ENCODE results near the gene SGTA. TPM values are rescaled to one million over a fixed set of nuclear protein-coding genes. Genes with fewer than 3 reads are reported as not detected.

The SGTA gene
- total RNA-seq, 1 donor from 2014 or later, result 49.1 TPM

DNA sequence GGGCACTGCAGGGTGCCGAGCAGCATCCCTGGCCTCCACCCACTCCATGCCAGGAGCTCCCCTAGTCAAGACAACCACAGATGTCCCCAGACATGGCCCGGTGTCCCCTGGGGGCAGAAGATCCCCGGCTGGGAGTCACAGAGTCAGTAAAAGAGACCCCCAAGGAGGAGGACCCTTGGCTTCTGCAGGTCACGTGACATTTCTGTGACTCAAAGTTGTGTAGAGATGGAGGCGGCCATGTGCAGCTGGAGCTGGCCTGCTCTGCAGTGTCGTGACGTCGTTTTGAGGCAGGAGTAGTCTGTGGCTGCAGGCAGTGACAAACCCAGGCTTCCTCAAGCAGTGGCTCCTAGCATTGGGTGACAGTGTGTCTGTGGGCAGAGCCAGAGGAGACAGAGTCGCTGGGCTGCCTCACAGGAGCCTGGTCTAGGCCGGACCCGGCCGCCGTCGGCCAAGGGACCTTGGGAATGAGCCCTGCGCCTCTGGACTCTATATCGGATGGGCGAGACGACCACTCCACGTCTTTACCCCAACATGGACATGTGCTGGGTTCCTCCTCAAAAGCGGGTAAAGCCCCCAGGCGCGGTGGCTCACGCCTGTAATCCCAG, 54.2 kb downstream of the SGTA start:
- no peak for DNase-seq (ENCODE audit: low read depth, low spot score)

DNA sequence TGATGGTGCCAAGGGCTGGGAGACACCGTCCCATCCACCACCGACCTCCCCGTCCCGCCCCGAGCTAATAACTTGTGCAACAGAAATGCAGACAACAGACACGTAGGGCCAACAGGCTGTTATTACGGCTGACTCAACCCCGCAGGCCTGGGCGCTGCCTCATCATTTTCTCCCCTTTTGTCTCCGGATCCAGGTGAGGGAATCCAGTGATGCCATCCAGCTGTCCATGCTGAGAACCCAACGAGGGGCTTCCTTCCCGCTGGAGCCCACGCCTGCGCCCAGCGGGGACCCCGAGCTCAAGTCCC, 55.5 kb downstream of the SGTA start:
- DNase-seq (ENCODE audit: low read depth, low spot score), result no peak

DNA sequence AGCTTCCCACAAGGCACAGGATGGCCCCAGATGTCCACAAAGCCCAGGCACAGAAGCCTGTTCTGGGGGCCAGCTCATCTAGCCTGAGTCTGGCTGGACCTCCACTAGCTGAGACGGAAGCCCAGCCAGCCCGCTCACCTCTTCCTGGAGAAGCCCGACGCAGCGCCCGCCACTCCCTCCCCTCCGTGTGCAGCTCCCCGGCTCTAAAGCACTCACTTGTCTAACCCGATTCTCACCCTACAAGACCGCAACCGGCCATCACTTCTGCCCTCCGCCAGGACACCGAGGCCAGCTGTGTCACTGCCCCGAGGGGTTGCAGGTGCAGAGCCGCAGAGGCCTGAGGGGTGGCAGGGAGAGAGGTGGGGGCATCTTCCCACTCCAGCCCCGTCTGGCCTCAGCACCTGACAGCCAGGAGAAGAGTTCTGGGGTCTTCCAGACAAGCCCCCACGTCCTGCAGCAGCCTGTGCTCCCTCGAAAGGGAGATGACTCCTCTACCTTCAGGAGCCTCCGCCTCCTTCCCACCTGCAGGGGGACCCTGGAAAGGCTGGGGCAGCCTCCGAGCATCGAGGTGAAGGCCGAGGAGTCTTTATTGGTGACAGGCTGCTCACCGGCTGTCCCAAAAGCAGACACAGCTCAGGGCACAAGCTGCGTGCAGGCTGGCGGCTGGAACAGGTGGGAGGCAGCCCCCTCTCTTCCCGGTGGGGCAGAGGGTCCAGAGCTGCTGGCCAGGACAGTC, 56.0 kb downstream of the SGTA start:
- no peak for DNase-seq (ENCODE audit: low read depth, low spot score)

DNA sequence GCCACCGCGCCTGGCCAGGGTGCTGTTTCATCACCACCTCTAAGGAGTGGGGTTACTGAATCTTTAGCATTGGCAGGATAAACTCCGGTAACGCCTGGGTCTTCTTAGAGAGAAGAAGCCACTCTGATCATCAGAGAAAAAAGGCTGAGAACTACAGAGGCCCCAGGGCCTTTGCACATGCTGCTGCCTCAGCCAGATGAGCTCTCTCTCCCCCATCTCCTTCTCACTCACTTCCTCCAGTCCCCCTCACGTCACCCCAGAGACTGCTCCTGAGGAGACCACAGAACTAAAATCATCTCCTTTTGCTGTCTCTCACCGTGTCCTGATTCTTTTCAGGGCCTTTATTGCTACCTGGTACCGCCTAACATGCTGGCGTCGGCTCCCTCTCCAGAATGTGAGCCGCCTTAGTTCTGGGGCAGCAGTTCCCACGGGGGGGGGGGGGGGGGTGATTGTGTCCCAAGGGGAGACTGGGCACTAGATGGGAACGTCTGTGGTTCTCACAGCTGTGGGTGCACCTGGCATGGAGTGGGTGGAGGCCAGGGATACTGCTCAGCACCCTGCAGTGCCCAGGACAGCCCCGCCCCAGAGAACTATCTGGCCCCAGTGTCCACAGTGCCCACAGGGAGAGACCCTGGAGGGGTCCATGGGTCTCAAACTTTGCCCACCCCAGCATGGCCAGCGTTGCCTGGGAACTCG, 56.8 kb downstream of the SGTA start:
- no peak for DNase-seq (ENCODE audit: low read depth, low spot score)

DNA sequence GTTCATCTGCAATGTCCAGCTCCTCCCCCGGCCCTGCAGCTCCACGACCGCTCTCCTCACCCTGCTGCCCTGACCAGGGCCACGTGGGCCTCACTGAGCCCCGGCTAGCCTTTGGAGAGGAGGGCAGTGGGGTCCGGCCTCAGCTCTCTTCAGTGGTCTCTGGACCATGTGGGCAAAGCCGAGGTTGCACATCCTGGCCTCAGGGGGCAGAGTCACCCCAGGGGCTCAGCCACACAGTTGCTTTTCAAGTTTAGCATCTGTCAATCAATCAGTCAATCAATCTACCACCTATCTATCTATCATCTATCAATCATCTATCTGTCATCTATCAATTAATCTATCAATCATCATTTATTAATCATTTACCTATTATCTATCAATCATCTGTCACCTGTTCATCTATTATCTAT, 58.9 kb downstream of the SGTA start:
- no peak for DNase-seq (ENCODE audit: low read depth, low spot score)

DNA sequence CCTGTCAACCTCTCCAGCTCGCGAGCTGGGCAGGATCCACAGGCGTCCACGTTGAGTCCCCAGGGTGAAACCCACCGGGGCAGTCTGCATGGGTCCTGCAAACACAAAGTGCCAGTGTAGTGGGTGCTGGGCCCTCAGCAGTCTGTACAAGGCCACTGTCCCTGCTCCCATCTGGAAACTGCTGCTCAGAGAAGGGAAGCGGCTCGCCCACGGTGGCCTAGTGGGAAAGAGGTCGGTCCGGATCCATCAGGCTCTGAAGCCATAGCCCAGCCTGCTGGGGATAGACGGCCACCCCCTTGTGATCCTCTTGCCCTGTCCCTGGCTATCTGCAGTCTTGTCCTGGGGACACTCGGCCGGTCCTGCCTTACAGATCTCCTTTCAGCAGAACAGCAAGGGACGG, 59.3 kb downstream of the SGTA start:
- no peak for DNase-seq (ENCODE audit: low read depth, low spot score)

DNA sequence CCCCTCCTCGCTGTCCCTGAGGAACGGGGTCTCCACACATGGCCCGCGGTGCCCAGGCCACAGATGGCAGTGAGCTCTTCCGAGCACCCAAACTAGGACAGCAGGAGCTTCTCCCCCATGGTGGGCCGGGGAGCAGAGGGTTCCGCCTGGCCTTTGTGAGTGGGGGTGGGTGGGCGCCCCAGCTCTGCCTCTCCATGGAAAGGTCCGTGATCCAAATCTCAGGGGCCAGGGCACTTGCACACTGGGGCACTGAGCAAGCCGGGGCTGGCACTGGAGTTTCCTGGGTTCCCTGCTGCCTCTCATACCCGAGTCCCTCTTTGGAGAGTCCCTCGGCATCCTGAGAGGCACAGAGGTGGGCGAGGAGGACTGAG, 59.7 kb downstream of the SGTA start:
- no peak for DNase-seq (ENCODE audit: low read depth, low spot score)

DNA sequence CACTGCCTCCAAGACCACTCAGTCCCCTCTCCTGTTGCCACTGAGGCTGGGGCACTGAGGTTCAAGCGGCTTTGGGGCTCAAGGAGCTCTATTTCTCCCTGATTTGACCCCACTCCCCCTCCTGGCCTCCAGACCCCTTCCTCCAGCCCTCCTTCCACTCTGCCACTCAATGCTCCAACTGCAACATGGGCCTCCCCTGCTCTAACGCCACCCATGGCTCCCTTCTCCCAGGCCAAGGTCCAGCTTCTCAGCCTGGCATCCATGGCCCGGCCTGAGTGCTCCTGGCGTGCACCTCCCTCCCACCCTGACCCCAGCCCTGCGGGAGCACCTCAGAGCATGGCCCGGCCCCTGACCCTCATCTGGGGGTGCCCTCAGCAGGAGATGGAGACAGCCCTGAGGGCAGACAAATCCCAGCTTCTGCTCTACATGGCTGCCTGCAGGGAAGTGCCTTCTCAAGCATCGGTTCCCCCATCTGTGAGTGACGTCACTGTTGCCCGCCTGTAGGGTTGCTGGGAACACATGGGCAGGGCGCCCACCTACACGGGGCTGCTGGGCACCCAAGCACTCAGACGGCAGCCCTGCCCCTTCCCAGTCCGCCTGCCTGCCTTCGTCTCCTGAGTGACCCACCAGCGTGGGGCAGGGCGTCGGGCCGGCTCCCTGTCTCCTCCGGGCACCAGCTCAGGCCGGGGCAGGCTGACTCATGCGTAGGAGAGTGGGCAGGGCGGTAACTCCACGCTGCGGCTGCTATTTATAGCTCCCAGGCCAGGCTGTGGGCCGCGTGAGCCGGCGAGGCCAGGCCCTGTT, 60.3 kb downstream of the SGTA start:
- no peak for DNase-seq (ENCODE audit: low read depth, low spot score)

DNA sequence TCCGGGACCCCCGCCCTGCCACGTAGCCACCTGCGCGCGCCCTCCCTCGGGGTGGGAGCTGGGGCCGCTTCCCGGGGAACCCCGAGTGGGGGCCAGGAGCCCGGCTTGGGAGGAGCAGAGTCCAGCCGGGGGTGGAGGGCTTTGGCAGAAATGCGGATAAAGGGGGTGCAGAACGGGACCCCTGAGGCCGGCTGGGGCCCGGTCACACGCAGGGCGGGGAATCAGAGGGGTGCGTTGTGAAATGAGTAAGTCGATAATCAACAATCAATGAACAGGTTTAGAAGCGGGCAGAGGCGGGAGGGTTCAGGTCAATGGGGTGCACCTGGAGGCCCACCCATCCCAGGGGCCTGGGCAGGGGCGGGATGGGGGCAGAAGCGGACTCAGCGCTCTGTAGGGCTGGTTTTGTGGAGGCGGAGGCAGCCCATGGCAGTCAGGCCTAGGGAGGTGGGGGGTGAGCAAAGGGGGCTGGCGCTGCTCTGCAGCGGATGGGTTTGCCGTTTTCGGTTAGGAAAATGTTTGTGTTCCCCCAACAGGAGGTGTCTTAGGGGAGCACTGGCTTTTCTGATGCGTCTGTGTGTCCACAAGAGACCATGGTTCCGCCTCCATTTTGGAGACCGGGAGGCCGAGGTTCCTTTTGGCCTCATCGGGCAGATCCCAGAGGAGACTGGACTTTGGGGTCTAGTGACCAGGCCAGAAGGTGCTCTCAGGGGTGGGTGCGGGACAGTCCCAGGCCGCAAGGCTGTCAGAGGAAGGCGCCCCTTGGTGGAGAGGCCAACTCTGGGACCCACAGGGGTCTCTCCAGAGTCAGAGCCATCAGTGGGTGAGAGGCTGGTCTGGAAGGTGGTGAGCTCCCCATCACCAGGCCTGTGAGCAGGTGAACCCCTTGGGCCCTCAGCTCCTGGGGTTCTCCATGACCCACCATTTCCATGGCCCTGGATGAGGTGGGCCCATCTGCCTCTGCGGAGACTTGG, 61.2 kb downstream of the SGTA start:
- DNase-seq (ENCODE audit: low read depth, low spot score), result no peak

DNA sequence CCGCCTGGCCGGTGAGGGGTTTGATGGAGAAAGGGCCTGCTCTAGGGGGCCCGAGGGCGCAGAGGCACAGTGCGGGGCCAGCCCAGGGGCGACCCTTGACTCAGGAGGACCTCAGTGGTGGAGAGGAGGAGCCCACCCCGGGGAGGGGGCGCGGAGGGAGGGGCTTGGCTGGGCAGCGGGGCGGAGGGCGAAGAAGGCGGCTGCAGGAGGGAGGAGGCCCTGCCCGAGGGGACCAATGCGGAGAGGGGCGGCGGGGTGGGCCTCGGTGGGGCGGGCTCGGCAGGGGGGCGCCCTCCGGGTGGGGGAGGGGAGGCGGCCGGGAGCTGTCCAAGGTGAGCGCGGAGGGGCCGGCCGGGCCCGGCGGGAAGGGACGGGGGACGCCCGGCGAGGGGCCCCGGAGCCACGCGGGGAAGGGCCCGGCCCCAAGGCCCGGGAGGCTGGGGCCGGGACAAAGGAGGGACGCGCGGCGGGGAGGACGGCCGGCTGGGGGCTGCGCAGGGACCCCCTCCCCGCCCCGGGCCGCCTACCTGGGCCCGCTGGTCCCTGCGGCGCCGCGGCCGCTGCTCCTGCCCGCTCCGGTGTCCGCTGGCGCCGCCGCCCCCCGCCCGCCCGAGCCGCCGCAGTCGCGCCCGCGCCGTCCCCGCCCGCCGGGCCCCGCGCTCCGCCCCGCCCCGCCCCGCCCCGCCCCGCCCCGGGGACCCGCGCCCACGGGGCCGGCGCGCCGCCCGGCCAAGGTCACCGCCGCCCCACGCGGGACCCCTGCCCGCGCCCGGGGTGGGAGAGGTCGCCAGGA, 62.1 kb downstream of the SGTA start, which contains the start of gene DIRAS1:
TSS of gene DIRAS1 (minus strand) at position 596 of the 793 bp plus-strand sequence. CDS start 3,566 bp downstream, outside the sequence.
- DNase-seq (ENCODE audit: low read depth, low spot score), result no peak

DNA sequence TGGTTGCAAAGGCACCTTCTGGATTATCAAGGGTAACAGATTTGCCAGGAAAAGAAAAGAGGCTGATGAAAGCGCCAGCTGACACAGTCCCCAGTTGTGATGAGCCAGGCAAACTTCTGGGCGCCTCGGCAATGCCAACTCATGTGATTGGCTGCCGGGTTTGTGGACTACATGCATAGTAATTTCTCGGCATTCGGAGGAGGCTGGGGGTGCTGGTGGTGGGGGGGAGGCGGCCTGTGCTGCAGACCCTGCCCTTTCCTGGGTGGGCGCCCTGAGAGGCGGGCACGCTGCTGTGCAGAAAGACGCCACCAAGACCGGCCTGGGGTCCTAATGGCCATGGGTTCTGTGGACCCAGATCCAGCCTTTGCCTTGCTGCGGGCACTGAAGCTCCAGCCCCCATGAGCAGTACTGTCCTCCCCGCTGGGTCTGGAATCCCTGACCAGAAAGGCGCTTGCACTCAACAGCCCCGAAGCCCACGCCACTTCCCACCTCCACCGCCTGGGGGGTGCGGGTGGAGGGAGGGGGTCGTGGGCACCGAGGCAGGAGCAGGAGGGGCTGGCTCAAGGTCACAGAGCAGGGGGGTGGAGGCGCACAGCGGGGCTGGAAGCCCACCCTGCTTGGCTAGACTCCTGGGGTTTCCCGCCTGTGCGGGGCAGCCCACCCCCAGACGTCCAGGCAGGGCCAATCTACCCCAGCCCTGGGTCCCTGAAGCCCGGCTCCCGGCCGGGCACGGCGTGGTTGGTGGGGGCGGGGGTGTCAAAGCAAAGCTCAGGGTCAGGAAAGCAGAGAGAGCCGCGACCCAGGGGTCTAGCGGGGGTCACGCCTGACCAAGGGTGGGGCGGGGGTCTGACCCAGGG, 62.9 kb downstream of the SGTA start:
- DNase-seq (ENCODE audit: low read depth, low spot score), result no peak

DNA sequence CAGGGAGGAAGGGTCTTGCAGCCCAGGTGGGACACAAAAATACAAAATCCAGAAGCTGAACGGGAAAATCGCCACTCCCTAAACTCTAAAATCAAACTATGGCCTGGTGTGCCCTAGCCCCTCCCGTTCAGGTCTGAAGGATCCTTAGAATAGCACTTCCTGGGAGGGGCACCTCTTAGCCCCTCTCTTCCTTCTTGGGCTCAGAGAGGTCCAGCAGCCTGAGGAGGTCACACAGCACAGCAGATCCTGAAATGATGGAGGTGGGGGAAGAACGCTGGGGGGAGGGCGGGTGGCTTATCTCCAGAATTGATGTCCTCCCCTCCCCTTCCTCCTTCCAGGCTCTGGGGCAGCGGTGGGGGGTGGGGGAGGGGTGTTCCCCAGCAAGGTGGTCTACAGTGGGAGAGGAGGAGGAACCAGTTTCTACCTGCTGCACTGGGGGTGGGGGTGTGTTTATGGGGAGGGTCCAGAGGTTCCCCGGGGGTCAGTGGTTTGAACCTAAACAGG, 63.8 kb downstream of the SGTA start:
- DNase-seq (ENCODE audit: low read depth, low spot score), result no peak

DNA sequence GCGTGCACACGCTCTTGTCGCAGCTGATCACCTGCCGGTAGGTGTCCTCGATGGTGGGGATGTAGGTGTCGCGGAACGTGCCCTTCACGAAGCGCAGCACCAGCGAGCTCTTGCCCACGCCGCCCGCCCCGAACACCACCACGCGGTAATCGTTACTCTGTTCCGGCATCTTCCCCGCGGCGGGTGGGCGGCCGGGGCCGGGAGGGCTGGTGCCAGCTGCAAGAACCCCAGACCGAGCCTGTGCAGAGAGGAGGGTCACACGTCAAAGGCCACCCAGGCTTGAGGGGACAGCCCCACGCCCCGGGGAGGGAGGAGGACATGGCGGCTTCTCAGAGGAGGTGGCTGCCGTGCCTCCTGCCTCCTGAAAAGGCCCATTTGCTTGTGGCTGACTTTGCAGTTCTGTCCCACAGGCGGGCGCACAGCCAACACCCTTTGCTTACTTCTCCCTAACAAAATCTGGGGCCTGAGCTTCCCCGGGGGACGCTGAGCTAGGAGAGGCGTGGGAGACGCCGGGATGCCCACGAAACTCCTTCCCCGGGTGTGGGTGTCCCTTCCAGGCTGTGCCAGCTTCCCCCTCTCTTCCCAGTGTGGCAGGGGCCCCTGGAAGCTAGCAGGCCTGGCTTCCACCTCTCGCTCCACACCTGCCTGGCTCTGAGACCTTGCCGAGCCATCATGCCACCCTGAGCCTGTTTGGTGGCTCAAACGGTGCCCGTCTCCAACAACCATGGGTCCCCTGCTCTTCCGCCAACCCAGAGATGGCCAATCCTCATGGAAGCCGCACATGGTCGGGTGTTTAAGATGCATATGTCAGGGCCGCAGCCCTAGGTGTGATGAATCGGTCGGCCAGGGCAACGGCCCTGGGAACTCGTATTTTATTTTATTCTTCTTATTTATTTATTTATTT, 65.2 kb downstream of the SGTA start:
- DNase-seq (ENCODE audit: low read depth, low spot score), result no peak

DNA sequence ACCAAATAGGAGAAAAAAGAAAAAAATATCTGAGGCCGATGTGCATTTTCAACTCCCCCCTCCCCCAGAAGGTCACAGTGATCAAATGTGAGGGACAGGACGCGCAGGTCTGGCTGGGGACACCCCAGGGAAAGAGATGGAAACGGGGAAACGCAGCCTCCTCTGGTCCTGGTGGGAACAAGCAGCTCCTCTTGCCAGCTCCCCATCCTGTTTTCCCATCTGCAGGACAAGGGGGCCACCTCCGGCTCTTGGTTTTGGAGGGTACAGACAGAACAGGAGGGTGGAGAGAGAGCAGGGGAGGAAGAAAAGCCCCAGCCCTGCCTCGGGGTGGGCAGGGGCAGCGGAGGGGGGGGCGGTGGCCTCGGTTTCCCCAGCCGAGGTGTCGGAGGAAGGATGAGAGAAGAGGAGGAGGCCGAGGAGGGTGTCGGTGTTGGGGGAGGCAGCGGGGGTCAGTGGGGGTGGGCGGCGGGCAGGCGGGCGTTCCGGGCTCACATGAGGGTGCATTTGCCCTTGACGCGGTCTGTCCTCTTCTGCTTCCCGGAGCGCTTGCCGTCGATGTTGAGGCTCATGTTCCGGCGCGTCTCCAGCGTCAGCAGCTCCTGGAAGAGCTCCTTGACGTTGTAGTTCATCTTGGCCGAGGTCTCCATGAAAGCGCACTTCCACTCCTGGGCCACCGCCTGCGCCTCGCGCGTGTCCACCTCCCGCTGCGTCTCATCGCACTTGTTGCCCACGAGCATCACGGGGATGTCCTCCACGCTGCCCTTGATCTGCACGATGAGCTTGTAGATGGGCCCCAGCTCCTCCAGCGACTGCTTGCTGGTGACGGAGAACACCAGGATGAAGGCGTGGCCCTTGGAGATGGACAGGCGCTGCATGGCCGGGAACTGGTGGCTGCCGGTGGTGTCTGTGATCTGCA, 66.1 kb downstream of the SGTA start:
- DNase-seq (ENCODE audit: low read depth, low spot score), result no peak

DNA sequence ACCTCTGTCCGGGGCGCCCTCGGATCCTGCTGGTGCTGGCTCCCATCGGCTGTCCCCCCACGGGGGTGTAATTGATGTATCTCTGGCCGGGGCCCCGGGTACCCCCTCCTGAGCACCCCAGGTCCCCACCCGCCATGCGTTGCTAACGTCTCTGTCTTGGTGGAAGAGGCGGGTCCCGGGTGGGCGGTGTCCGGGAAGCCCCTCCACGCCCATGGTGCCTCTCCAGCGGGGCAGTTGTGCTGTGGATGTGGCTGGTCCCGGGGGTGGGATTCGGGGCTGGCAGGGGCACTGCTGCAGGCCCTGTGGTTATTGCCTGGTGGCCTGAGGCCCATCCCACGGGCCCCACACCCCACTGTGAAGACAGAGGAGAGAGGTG, 66.8 kb downstream of the SGTA start:
- DNase-seq (ENCODE audit: low read depth, low spot score), result no peak

DNA sequence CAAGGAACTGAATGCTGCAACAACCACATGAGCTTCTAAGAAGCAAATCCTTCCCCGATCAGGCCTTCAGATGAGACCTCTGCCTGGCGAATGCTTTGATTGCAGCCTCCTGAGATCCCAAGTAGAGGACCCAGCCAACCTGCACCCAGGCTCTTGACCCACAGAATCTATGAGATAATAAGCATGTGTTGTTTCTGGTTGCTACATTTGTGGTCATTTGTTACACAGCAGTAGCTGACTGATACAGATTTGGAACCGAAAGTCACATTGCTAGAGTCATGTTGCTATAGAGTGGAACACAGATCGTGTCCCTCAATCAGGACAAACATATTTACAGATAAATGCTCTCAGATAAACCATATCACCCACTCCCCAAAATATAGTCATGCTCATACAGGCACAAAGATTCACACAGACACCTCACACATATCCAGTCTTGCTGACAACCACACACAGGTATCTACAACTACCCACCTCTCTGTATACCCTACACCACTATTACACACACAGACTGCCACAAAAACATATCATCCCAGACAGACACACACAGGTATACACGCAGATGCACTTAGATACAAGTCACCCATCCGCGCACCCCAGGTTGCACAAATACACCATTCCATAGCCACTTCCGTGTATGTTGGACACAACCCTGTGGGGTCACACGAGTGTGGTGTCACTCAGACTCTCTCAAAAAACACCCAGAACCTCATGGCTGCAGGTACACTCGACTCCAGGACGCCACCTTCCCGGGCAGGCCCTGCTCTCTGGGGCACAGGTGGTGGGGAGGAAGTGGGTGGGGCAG, 67.4 kb downstream of the SGTA start:
- no peak for DNase-seq (ENCODE audit: low read depth, low spot score)
